GM12865 (cell line): ENCODE measurements around the gene SCML2.

Experiments
- DNase-seq: peaks from one replicate; pipeline ENCODE4 v3.0.0; 2010; ENCODE audit warnings: low read depth
- H3K4me3 ChIP-seq: 2 replicates; pipeline ENCODE4 v1.5.1; 2011; ENCODE audit warnings: mild to moderate bottlenecking, low read depth, low read length, control low read depth
- CTCF ChIP-seq: IDR thresholded peaks from 2 replicates; pipeline ENCODE4 v1.5.1; 2011; ENCODE audit warnings: low read length, control low read depth, low read depth, inconsistent platforms; ENCODE audit not compliant: insufficient read depth; ENCODE audit errors: missing control alignments

The SCML2 gene

GRCh38 chrX:18368402-18368801 is 13.9 kb upstream of the SCML2 start:
- no peak overlapping the region for H3K4me3 ChIP-seq
- no peak for DNase-seq
- TF ChIP-seq CTCF: no peak

- no peak for TF ChIP-seq CTCF
- no peak for DNase-seq
- H3K4me3 ChIP-seq: no peak overlapping the region
Observed at GRCh38 chrX:18360867-18361266, 6.4 kb upstream of the SCML2 start.

- TF ChIP-seq CTCF: peak; percentile 2
- H3K4me3 ChIP-seq: peak overlapping the region; percentile 64
- peak; percentile 14 for DNase-seq
Observed at GRCh38 chrX:18353931-18354368, 538 bp downstream of the SCML2 start.

GRCh38 chrX:18351784-18352183 is 2.7 kb downstream of the SCML2 start:
- no peak for DNase-seq
- no peak overlapping the region for H3K4me3 ChIP-seq
- TF ChIP-seq CTCF: no peak

- DNase-seq: no peak
- H3K4me3 ChIP-seq: no peak overlapping the region
- no peak for TF ChIP-seq CTCF
Observed at GRCh38 chrX:18348047-18348446, 6.4 kb downstream of the SCML2 start.

- TF ChIP-seq CTCF: no peak
- H3K4me3 ChIP-seq: no peak overlapping the region
- DNase-seq: no peak
Observed at GRCh38 chrX:18309401-18309800, 45.1 kb downstream of the SCML2 start.

- no peak for DNase-seq
- no peak for TF ChIP-seq CTCF
- H3K4me3 ChIP-seq: no peak overlapping the region
Observed at GRCh38 chrX:18297251-18297650, 57.2 kb downstream of the SCML2 start.
